ENCODE data around the gene KSR2. TPM values are rescaled to one million over a fixed set of nuclear protein-coding genes. Genes with fewer than 3 reads are reported as not detected.

KSR2 gene
- total and polyA plus RNA-seq, 2 experiments from 2014 or later = under 0.01 to 0.02 TPM

- Histone ChIP-seq H3K4me3 (no peak overlapping the region), H3K9me3 (ENCODE audit: low read depth) (no peaks in the 10 kb centered on the region), H3K36me3 (no peaks in the 10 kb centered on the region), H3K27me3 (peaks cover 4% of the 10 kb centered on the region), H3K27ac (no peak overlapping the region), H3K4me1 (ENCODE audit: low read depth) (no peaks in the 10 kb centered on the region)
- DNase-seq (ENCODE audit: low read depth in 1 of 2, low spot score in 1 of 2) = no peak
- no peak for TF ChIP-seq CTCF (IDR thresholded peaks at IDR 0.05; ENCODE audit: low read depth, low read length)
Observed at GRCh38 chr12:117882603-117883184, 86.1 kb downstream of the KSR2 start.

- no peak overlapping the region for H3K4me3 ChIP-seq
- no peak overlapping the region for H3K27ac ChIP-seq
- no peak for DNase-seq (ENCODE audit: low read depth in 1 of 2, low spot score in 1 of 2)
- H3K36me3 ChIP-seq = no peaks in the 10 kb centered on the region
- H3K4me1 ChIP-seq (ENCODE audit: low read depth) = no peaks in the 10 kb centered on the region
- no peak for TF ChIP-seq CTCF (IDR thresholded peaks at IDR 0.05; ENCODE audit: low read depth, low read length)
- H3K9me3 ChIP-seq (ENCODE audit: low read depth) = no peaks in the 10 kb centered on the region
- H3K27me3 ChIP-seq = peaks cover 4% of the 10 kb centered on the region
Observed at GRCh38 chr12:117882181-117882580, 86.6 kb downstream of the KSR2 start.

GRCh38 chr12:117881517-117881916 is 87.3 kb downstream of the KSR2 start:
- DNase-seq (ENCODE audit: low read depth in 1 of 2, low spot score in 1 of 2) = no peak
- H3K27me3 ChIP-seq = peaks cover 4% of the 10 kb centered on the region
- no peaks in the 10 kb centered on the region for H3K36me3 ChIP-seq
- no peak overlapping the region for H3K27ac ChIP-seq
- no peaks in the 10 kb centered on the region for H3K4me1 ChIP-seq (ENCODE audit: low read depth)
- H3K9me3 ChIP-seq (ENCODE audit: low read depth) = no peaks in the 10 kb centered on the region
- no peak for TF ChIP-seq CTCF (IDR thresholded peaks at IDR 0.05; ENCODE audit: low read depth, low read length)
- H3K4me3 ChIP-seq = no peak overlapping the region

- no peak for TF ChIP-seq CTCF (IDR thresholded peaks at IDR 0.05; ENCODE audit: low read depth, low read length)
- DNase-seq (ENCODE audit: low read depth in 1 of 2, low spot score in 1 of 2) = no peak
- Histone ChIP-seq H3K9me3 (ENCODE audit: low read depth) (no peaks in the 10 kb centered on the region), H3K36me3 (no peaks in the 10 kb centered on the region), H3K27ac (no peak overlapping the region), H3K27me3 (peaks cover 4% of the 10 kb centered on the region), H3K4me1 (ENCODE audit: low read depth) (no peaks in the 10 kb centered on the region), H3K4me3 (no peak overlapping the region)
Observed at GRCh38 chr12:117878605-117879004, 90.2 kb downstream of the KSR2 start.

GRCh38 chr12:117876436-117876816 is 92.4 kb downstream of the KSR2 start:
- no peaks in the 10 kb centered on the region for H3K9me3 ChIP-seq (ENCODE audit: low read depth)
- no peak for TF ChIP-seq CTCF (IDR thresholded peaks at IDR 0.05; ENCODE audit: low read depth, low read length)
- no peaks in the 10 kb centered on the region for H3K27me3 ChIP-seq
- H3K4me3 ChIP-seq = no peak overlapping the region
- no peak for DNase-seq (ENCODE audit: low read depth in 1 of 2, low spot score in 1 of 2)
- no peaks in the 10 kb centered on the region for H3K36me3 ChIP-seq
- H3K4me1 ChIP-seq (ENCODE audit: low read depth) = no peaks in the 10 kb centered on the region
- no peak overlapping the region for H3K27ac ChIP-seq
